Mesenchymal stem cell (in vitro differentiated cells and primary cell): ENCODE results near the gene TUBA1A.
A peak's percentile ranks its signal among the peaks of the same experiment; 100 is the strongest.

Experiments
- DNase-seq: peaks from one replicate; pipeline ENCODE4 v3.0.0-alpha.2; 2013
- H2AFZ ChIP-seq: one replicate; pipeline ENCODE4 v1.6.1; 2013; ENCODE audit warnings: low read depth, mild to moderate bottlenecking, control low read depth, inconsistent platforms, low read length, moderate library complexity
- H2AK5ac ChIP-seq: 2 replicates; pipeline ENCODE4 v1.6.1; 2013; ENCODE audit warnings: low read length, moderate library complexity, mild to moderate bottlenecking, inconsistent platforms; ENCODE audit not compliant: severe bottlenecking
- H2BK120ac ChIP-seq: one replicate; pipeline ENCODE4 v1.6.1; 2013; ENCODE audit warnings: low read depth, mild to moderate bottlenecking, inconsistent platforms, low read length, moderate library complexity
- H2BK12ac ChIP-seq, 2 experiments: one replicate each; pipeline ENCODE4 v1.6.1; 2013; ENCODE audit warnings: inconsistent platforms in 2 of 2, low read length in 2 of 2, mild to moderate bottlenecking in 2 of 2, moderate library complexity in 2 of 2, control low read depth in 1 of 2
- H2BK15ac ChIP-seq: one replicate; pipeline ENCODE4 v1.6.1; 2013; ENCODE audit warnings: mild to moderate bottlenecking, low read depth, inconsistent platforms; ENCODE audit not compliant: poor library complexity, severe bottlenecking
- H2BK5ac ChIP-seq: 2 replicates; pipeline ENCODE4 v1.6.1; 2013; ENCODE audit warnings: low read depth, mild to moderate bottlenecking, low read length, control low read depth, inconsistent platforms; ENCODE audit not compliant: poor library complexity, severe bottlenecking
- H3K14ac ChIP-seq, 2 experiments: one replicate each; pipeline ENCODE4 v1.6.1; 2013; ENCODE audit warnings: inconsistent platforms in 2 of 2, low read length in 2 of 2, control low read depth in 1 of 2, mild to moderate bottlenecking in 1 of 2, moderate library complexity in 1 of 2
- H3K18ac ChIP-seq, 2 experiments: one replicate each; pipeline ENCODE4 v1.6.1; 2013; ENCODE audit warnings: inconsistent platforms in 2 of 2, low read length in 2 of 2, control low read depth in 1 of 2, low read depth in 1 of 2, mild to moderate bottlenecking in 1 of 2
- H3K23ac ChIP-seq, 2 experiments: one replicate each; pipeline ENCODE4 v1.6.1; 2013; ENCODE audit warnings: inconsistent platforms in 2 of 2, low read length in 2 of 2, mild to moderate bottlenecking in 2 of 2, moderate library complexity in 2 of 2, control low read depth in 1 of 2
- H3K27ac ChIP-seq: 2 replicates; pipeline ENCODE4 v1.5.1; 2013; ENCODE audit warnings: mild to moderate bottlenecking, moderate library complexity, low read length, control low read depth, inconsistent platforms; ENCODE audit not compliant: poor library complexity, severe bottlenecking
- H3K27me3 ChIP-seq, 2 experiments: 2 replicates each; pipeline versions ENCODE4 v1.6.1 to v1.7.0; 2013; ENCODE audit warnings: low read length in 2 of 2, mild to moderate bottlenecking in 2 of 2, moderate library complexity in 2 of 2, control low read depth in 1 of 2, inconsistent platforms in 1 of 2; ENCODE audit not compliant: control insufficient read depth in 1 of 2, insufficient read depth in 1 of 2
- H3K36me3 ChIP-seq, 2 experiments: 2 replicates each; pipeline versions ENCODE4 v1.6.1 to v1.7.0; 2013; ENCODE audit warnings: low read length in 2 of 2, control low read depth in 1 of 2, inconsistent platforms in 1 of 2, low read depth in 1 of 2, mild to moderate bottlenecking in 1 of 2; ENCODE audit not compliant: insufficient read depth in 2 of 2, control insufficient read depth in 1 of 2
- H3K4ac ChIP-seq, 2 experiments: one replicate each; pipeline ENCODE4 v1.6.1; 2013; ENCODE audit warnings: inconsistent platforms in 2 of 2, low read length in 2 of 2, mild to moderate bottlenecking in 2 of 2, moderate library complexity in 2 of 2, control low read depth in 1 of 2, low read depth in 1 of 2
- H3K4me1 ChIP-seq: 2 replicates; pipeline ENCODE4 v1.6.1; 2013; ENCODE audit warnings: low read depth, low read length, control low read depth; ENCODE audit not compliant: control insufficient read depth, insufficient read depth
- H3K4me2 ChIP-seq: 2 replicates; pipeline ENCODE4 v1.6.1; 2013; ENCODE audit warnings: low read length, mild to moderate bottlenecking, inconsistent platforms; ENCODE audit not compliant: poor library complexity, severe bottlenecking
- H3K4me3 ChIP-seq, 2 experiments: 2 replicates each; pipeline versions ENCODE4 v1.5.1 to v1.7.0; 2013; ENCODE audit warnings: low read length in 2 of 2, mild to moderate bottlenecking in 2 of 2, control low read depth in 1 of 2, low read depth in 1 of 2; ENCODE audit not compliant: insufficient read depth in 1 of 2
- H3K79me1 ChIP-seq: replicated peaks from 2 replicates; pipeline ENCODE4 v1.6.1; 2013; ENCODE audit warnings: mild to moderate bottlenecking, control low read depth, low read length, inconsistent platforms; ENCODE audit not compliant: poor library complexity, severe bottlenecking
- H3K9ac ChIP-seq: 2 replicates; pipeline ENCODE4 v1.7.0; 2013; ENCODE audit warnings: mild to moderate bottlenecking, low read length, moderate library complexity
- H3K9me3 ChIP-seq: 2 replicates; pipeline ENCODE4 v1.7.0; 2013; ENCODE audit warnings: mild to moderate bottlenecking, low read length; ENCODE audit not compliant: control insufficient read depth
- H4K8ac ChIP-seq: one replicate; pipeline ENCODE4 v1.6.1; 2013; ENCODE audit warnings: inconsistent platforms, mild to moderate bottlenecking, low read length, moderate library complexity
- H4K91ac ChIP-seq: one replicate; pipeline ENCODE4 v1.6.1; 2013; ENCODE audit warnings: mild to moderate bottlenecking, low read length, inconsistent platforms
- WGBS: methylation state at CpG from one replicate; pipeline ENCODE4 v1.1.7; 2013; ENCODE audit warnings: mixed read lengths; 5-methylcytosine and 5-hydroxymethylcytosine counted together

The TUBA1A gene

GRCh38 chr12:49223590-49224369 lies 34.9 kb upstream of the TUBA1A start:
- Histone ChIP-seq H4K91ac (no peak overlapping the region), H3K27me3 (no peaks in the 10 kb centered on the region), H2AFZ (no peak overlapping the region), H2BK15ac (no peak overlapping the region), H3K27ac (peak overlapping the region; percentile 82), H3K23ac (no peak overlapping the region), H3K79me1 (no peaks in the 10 kb centered on the region), H3K4me3 (no peak overlapping the region), H2BK12ac (no peak overlapping the region), H3K4me1 (peaks cover 1% of the 10 kb centered on the region), H3K18ac (peak overlapping the region in 1 of 2 experiments; percentile 56), H2BK5ac (no peak overlapping the region), H2AK5ac (peak overlapping the region; percentile 65), H2BK120ac (peak overlapping the region; percentile 39), H3K36me3 (no peaks in the 10 kb centered on the region), H3K9ac (no peak overlapping the region), H4K8ac (no peak overlapping the region), H3K4me2 (no peak overlapping the region), H3K14ac (no peak overlapping the region), H3K9me3 (no peaks in the 10 kb centered on the region), H3K4ac (no peak overlapping the region)
- 97% methylated on average over 2 of the region's 3 CpGs for WGBS
- DNase-seq = no peak

DNA sequence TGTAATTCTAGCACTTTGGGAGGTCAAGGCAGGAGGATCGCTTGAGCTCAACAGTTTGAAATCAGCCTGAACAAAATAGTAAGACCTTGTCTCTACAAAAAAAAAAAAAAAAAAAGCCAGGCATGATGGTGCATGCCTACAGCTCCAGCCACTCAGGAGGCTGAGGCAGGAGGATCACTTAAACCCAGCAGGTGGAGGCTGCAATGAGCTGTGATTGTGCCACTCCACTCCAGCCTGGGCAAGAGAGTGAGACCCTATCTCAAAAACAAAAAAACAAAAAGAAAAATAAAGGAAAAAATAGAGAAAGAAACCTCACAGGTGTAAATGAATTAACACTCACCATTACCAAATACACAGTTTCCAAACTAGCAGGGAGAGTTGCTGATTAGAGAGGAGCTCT lies 34.2 kb upstream of the TUBA1A start:
- Histone ChIP-seq H3K27ac (peak overlapping the region; percentile 82), H2AFZ (no peak overlapping the region), H3K18ac (peak overlapping the region; percentile 4 to 56), H3K4me3 (no peak overlapping the region), H3K4ac (no peak overlapping the region), H3K14ac (no peak overlapping the region), H3K4me2 (no peak overlapping the region), H3K9me3 (no peaks in the 10 kb centered on the region), H3K36me3 (no peaks in the 10 kb centered on the region), H2BK120ac (peak overlapping the region; percentile 39), H4K91ac (no peak overlapping the region), H2BK5ac (peak overlapping the region; percentile 46), H2BK12ac (peak overlapping the region in 1 of 2 experiments; percentile 3), H3K4me1 (peaks cover 1% of the 10 kb centered on the region), H2BK15ac (no peak overlapping the region), H3K9ac (peak overlapping the region; percentile 74), H3K27me3 (no peaks in the 10 kb centered on the region), H2AK5ac (peak overlapping the region; percentile 66), H3K23ac (no peak overlapping the region), H4K8ac (no peak overlapping the region), H3K79me1 (no peaks in the 10 kb centered on the region)
- 100% methylated on average over 1 of the region's 1 CpG for WGBS
- no peak for DNase-seq

DNA sequence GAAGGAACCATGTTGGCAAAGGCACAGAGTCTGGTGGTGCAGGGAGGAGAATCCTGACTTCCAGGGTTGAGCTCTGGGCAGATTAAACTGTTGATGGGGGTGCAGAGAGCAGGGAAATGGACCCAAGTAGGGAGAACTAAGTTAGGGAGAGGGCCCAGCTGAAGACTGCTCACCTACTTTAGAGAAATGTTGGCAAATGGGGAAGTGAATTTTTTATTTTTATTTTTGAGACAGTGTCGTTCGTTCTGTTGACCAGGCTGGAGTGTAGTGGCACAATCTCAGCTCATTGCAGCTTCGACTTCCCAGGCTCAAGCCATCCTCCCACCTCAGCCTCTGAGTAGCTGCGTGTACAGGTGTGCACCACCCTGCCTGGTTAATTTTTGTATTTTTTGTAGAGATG lies 32.1 kb upstream of the TUBA1A start:
- no peak overlapping the region for H3K23ac ChIP-seq
- peak overlapping the region in 1 of 2 experiments; percentile 41 for H3K18ac ChIP-seq
- H3K4me2 ChIP-seq = no peak overlapping the region
- peak overlapping the region; percentile 57 for H2AK5ac ChIP-seq
- H2BK12ac ChIP-seq = no peak overlapping the region
- peaks cover 4% of the 10 kb centered on the region for H3K4me1 ChIP-seq
- H3K27ac ChIP-seq = no peak overlapping the region
- no peaks in the 10 kb centered on the region for H3K27me3 ChIP-seq
- no peaks in the 10 kb centered on the region for H3K36me3 ChIP-seq
- peak overlapping the region; percentile 48 for H4K91ac ChIP-seq
- 98% methylated on average over 3 of the region's 4 CpGs for WGBS
- H2BK15ac ChIP-seq = peak overlapping the region; percentile 89
- H3K9me3 ChIP-seq = no peaks in the 10 kb centered on the region
- DNase-seq = no peak
- H4K8ac ChIP-seq = peak overlapping the region; percentile 75
- peak overlapping the region; percentile 71 for H2BK120ac ChIP-seq
- no peak overlapping the region for H2AFZ ChIP-seq
- no peak overlapping the region for H2BK5ac ChIP-seq
- no peak overlapping the region for H3K9ac ChIP-seq
- H3K4me3 ChIP-seq = no peak overlapping the region
- H3K14ac ChIP-seq = no peak overlapping the region
- H3K4ac ChIP-seq = no peak overlapping the region
- no peaks in the 10 kb centered on the region for H3K79me1 ChIP-seq

- no peaks in the 10 kb centered on the region for H3K27me3 ChIP-seq
- no peak overlapping the region for H3K9ac ChIP-seq
- no peaks in the 10 kb centered on the region for H3K79me1 ChIP-seq
- H2AFZ ChIP-seq = no peak overlapping the region
- no peak overlapping the region for H2BK15ac ChIP-seq
- H2BK5ac ChIP-seq = no peak overlapping the region
- no peaks in the 10 kb centered on the region for H3K9me3 ChIP-seq
- no peak overlapping the region for H3K4ac ChIP-seq
- no peaks in the 10 kb centered on the region for H3K36me3 ChIP-seq
- H3K18ac ChIP-seq = no peak overlapping the region
- H4K8ac ChIP-seq = no peak overlapping the region
- H3K4me3 ChIP-seq = no peak overlapping the region
- H3K14ac ChIP-seq = no peak overlapping the region
- DNase-seq = no peak
- H2AK5ac ChIP-seq = no peak overlapping the region
- H3K23ac ChIP-seq = no peak overlapping the region
- H2BK120ac ChIP-seq = no peak overlapping the region
- WGBS = 89% methylated on average over 6 of the region's 11 CpGs
- no peak overlapping the region for H2BK12ac ChIP-seq
- H4K91ac ChIP-seq = no peak overlapping the region
- H3K27ac ChIP-seq = no peak overlapping the region
- peaks cover 6% of the 10 kb centered on the region for H3K4me1 ChIP-seq
- H3K4me2 ChIP-seq = no peak overlapping the region
These were observed 30.6 kb upstream of the TUBA1A start for GRCh38 chr12:49219417-49220026.
